ENCODE data around the gene ANKDD1B.
A peak's percentile ranks its signal among the peaks of the same experiment; 100 is the strongest.
"Not testable (repeated sequence)": the region's sequence is repeated elsewhere in the genome, so short reads cannot be mapped to it uniquely, and the experiment has no call there.

Gene ANKDD1B

GRCh38 chr5:75678155-75678554 lies 66.9 kb downstream of the ANKDD1B start:
- H3K4me3 ChIP-seq (ENCODE audit: low read depth, low read length), result no peak overlapping the region
- TF ChIP-seq CTCF (conservative IDR thresholded peaks at IDR 0.05; ENCODE audit: low read depth, low read length), result no peak
- no peak for DNase-seq (ENCODE audit: low read depth)

DNA sequence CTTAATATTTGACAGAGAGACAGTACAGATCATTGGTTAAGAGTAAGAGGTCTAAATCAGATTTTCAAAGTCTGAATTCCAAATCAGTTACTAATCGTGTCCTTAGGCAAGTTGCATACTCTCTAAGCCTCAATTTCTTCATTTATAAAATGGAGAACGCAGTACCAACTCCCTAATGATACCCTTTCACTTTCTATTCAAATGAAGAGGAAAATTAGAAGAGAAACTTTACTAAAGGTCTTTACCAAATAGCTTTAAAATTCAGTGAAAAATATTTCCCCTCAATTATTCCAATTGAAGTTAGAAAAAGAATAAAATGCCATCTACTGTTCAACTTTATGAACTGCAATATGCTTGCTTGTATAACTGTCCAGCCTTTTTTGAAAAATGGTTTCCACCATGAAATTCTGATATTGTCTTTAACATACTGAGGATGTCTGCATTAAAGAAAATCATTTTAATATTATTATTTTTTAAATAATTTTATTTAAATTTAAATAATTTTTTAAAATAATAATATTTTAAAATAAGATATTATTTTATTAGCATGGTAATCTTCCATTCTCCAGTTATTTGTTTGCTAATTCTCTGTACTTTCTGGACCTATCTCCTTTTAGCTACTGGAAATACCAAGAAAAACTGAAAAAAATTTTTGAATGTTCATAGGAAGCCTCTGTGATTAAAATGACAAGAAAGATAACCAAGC lies 70.0 kb downstream of the ANKDD1B start:
- TF ChIP-seq CTCF (conservative IDR thresholded peaks at IDR 0.05; ENCODE audit: low read depth, low read length), result no peak
- no peak overlapping the region for H3K4me3 ChIP-seq (ENCODE audit: low read depth, low read length)
- peak; percentile 75 for DNase-seq (ENCODE audit: low read depth)

GRCh38 chr5:75685141-75685540 lies 73.9 kb downstream of the ANKDD1B start:
- no peak overlapping the region for H3K4me3 ChIP-seq (ENCODE audit: low read depth, low read length)
- TF ChIP-seq CTCF (conservative IDR thresholded peaks at IDR 0.05; ENCODE audit: low read depth, low read length), result no peak
- DNase-seq (ENCODE audit: low read depth), result no peak

GRCh38 chr5:75686480-75686879 lies 75.2 kb downstream of the ANKDD1B start:
- no peak for DNase-seq (ENCODE audit: low read depth)
- no peak overlapping the region for H3K4me3 ChIP-seq (ENCODE audit: low read depth, low read length)
- no peak for TF ChIP-seq CTCF (conservative IDR thresholded peaks at IDR 0.05; ENCODE audit: low read depth, low read length)

- DNase-seq (ENCODE audit: low read depth), result no peak
- no peak overlapping the region for H3K4me3 ChIP-seq (ENCODE audit: low read depth, low read length)
- no peak for TF ChIP-seq CTCF (conservative IDR thresholded peaks at IDR 0.05; ENCODE audit: low read depth, low read length)
These were observed 79.4 kb downstream of the ANKDD1B start for GRCh38 chr5:75690669-75691068.

DNA sequence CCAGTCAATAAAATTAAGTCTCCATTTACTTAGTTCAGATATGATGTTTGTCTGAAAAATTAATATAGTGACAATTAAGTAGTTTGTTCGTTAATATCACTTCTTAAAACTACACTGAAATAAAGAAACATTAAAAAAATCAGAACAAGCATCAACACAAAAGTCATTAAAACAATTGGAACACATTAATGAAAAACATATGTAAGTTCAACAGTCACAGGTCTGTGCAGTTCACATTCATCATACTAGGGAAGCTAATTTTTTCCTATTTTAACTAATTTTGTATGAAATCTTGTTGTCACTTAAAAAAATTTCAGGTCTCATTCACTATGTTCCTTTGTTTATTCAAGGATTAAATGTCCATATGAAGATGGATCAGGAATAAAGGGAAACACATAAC lies 83.5 kb downstream of the ANKDD1B start:
- no peak overlapping the region for H3K4me3 ChIP-seq (ENCODE audit: low read depth, low read length)
- TF ChIP-seq CTCF (conservative IDR thresholded peaks at IDR 0.05; ENCODE audit: low read depth, low read length), result no peak
- no peak for DNase-seq (ENCODE audit: low read depth)

DNA sequence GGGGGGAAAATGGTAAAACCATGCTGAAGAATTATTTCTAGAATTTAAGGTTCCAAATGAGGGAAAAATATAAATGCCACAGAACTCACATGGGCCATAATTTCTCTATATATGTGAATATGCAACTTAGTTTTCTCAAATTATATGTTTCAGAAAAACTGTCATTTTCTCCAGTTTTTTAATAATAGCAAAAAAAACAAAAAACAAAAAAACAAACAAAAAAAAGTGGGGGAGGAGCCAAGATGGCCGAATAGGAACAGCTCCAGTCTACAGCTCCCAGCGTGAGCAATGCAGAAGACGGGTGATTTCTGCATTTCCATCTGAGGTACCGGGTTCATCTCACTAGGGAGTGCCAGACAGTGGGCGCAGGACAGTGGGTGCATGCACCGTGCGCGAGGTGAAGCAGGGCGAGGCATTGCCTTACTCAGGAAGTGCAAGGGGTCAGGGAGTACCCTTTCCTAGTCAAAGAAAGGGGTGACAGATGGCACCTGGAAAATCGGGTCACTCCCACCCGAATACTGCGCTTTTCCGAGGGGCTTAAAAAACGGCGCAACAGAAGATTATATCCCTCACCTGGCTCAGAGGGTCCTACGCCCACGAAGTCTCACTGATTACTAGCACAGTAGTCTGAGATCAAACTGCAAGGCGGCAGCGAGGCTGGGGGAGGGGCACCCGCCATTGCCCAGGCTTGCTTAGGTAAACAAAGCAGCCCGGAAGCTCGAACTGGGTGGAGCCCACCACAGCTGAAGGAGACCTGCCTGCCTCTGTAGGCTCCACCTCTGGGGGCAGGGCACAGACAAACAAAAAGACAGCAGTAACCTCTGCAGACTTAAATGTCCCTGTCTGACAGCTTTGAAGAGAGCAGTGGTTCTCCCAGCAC lies 84.5 kb downstream of the ANKDD1B start:
- not testable (repeated sequence) for DNase-seq (ENCODE audit: low read depth)

More for the DNA sequence above, 84.5 kb downstream of the ANKDD1B start:
- not testable (repeated sequence) for H3K4me3 ChIP-seq (ENCODE audit: low read depth, low read length)

Measured in choroid plexus epithelial cell (primary cell).